ENCODE measurements around the gene TPBGL.

- TF ChIP-seq CTCF (IDR thresholded peaks at IDR 0.05) = peak; percentile 70
- no peak for TF ChIP-seq ZFX (IDR thresholded peaks at IDR 0.05; ENCODE audit: borderline replicate concordance)
Measured at GRCh38 chr11:75241906-75242644, 1.5 kb downstream of the TPBGL start.
